Motor neuron (in vitro differentiated cells): ENCODE measurements around the gene VSTM4. TPM values are rescaled to one million over a fixed set of nuclear protein-coding genes. Genes with fewer than 3 reads are reported as not detected.

Experiments
- ATAC-seq, 8 experiments: fragments of 200-7000 bp; cut with Tn5 transposase; replicated peaks in 6 of 8; 2 replicates each; pipeline ENCODE4 v1.8.0; 2021; ENCODE audit warnings: mild to moderate bottlenecking in 8 of 8, moderate library complexity in 8 of 8
- H3K27ac ChIP-seq, 2 donors: fragments of 250-450 bp; sonication (Bioruptor Pico); 2 replicates each; pipeline ENCODE4 v1.9.0; 2021; ENCODE audit warnings: antibody characterized with exemption in 2 of 2, mild to moderate bottlenecking in 2 of 2, moderate library complexity in 1 of 2
- H3K4me1 ChIP-seq, 2 donors: fragments of 250-450 bp; sonication (Bioruptor Pico); replicated peaks in 1 of 2; 2 replicates each; pipeline ENCODE4 v1.6.1; 2021; ENCODE audit warnings: antibody characterized with exemption in 2 of 2, mild to moderate bottlenecking in 2 of 2, moderate library complexity in 1 of 2
- H3K4me3 ChIP-seq, 5 donors: fragments of 250-450 bp; sonication (Bioruptor Pico); 2 replicates each; pipeline ENCODE4 v1.9.0; 2021; ENCODE audit warnings: antibody characterized with exemption in 5 of 5, mild to moderate bottlenecking in 5 of 5, moderate library complexity in 4 of 5
- WGBS, 10 experiments: fragments of 450-650 bp; shearing (Covaris generic); methylation state at CpG; one replicate each; pipeline ENCODE4 v1.0.0; 2022; 5-methylcytosine and 5-hydroxymethylcytosine counted together
- in situ Hi-C, 9 experiments: fragments of 400-800 bp; cut with MboI; loops; one replicate each; pipeline ENCODE4 v1.15.0; 2021; ENCODE audit warnings: low sequenced_read_pairs in 9 of 9, low pct_unique_long_range_greater_than_20kb in 2 of 9; ENCODE audit not compliant: unreplicated experiment in 9 of 9
- total RNA-seq, 8 experiments: library from RNA; unstranded; fragments of 300-600 nt; gene quantifications; 2 replicates each; pipeline versions ENCODE4 v1.2.3 to v1.2.4, GENCODE V29; 2022

VSTM4 gene
- total RNA-seq, 8 experiments from 2014 or later: 0.24 to 19.0 (median 2.0) TPM

DNA sequence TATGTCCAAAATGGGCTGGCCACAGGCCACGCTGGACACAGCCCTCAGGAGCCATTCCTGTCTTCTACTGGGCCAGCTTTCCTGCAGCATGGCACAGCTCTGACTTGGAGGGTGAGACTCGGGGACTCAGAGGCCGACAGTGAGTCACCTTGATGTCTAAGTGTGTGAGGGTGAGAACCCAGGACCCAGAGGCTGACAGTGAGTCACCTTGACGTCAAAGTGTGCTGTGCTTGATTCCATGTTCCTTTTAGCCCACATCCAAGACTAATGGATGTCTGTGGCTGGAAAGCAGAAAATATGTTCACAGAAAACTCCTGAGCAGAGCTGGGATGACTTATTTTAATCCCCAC, 24.5 kb upstream of the VSTM4 start:
- ATAC-seq: peak in 4 of 8 experiments; percentile 40 to 73 (median 54)

DNA sequence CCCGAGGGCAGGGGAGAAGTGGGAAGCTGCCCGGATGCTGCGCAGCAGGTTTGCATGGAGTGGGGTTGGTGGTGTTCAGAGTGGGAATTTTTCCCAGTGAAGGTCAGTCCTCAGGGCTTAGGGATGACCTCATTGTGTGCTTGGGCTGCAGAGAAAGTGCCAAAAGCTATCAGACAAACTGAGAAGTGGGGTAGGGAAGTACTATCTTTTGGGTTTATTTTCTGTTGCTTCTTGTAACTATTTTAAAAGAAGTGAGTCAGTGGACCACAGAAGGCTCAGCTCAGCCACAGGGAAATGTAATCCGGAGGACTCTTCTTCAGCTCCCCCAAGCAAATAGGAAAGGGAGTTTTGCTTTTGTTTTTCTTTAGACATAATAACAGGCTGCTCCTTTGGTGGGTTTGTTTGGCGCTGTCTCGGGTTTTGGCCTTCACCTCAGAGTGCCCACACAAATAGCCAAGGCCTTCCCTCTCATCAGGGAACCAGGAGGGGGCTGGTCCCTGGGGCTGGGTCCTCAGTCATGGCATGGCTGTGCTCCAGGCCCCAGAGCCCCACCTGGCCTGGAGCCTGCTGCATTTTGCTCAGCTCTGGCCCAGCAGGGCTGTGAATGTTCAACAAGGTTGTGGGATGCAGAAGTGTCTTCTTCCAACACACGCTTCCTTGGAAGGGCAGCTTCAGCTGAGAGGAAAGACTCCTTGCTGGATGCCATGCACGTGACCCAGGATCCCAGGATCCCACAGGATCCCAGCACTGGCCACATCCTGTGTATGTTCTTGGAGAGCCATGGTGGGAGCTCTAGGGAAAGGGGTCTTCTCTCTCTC, 23.9 kb upstream of the VSTM4 start:
- no peak overlapping the region for H3K27ac ChIP-seq
- 27 to 93% (median 78%) methylated on average over 3 to 5 of the region's 8 CpGs; no CpG with 5 or more reads in 3 of the 10 experiments for WGBS, 10 experiments
- H3K4me3 ChIP-seq: no peak overlapping the region
- ATAC-seq: no peak
- H3K4me1 ChIP-seq: no peaks in the 10 kb centered on the region
- in situ Hi-C loops: no loop called here

More for the DNA sequence above, 24.5 kb upstream of the VSTM4 start:
- H3K4me1 ChIP-seq: no peaks in the 10 kb centered on the region
- in situ Hi-C loops: no loop called here
- WGBS, 10 experiments: 0 to 100% methylated on average over 1 to 2 of the region's 4 CpGs; no CpG with 5 or more reads in 8 of the 10 experiments
- no peak overlapping the region for H3K27ac ChIP-seq
- H3K4me3 ChIP-seq: no peak overlapping the region

DNA sequence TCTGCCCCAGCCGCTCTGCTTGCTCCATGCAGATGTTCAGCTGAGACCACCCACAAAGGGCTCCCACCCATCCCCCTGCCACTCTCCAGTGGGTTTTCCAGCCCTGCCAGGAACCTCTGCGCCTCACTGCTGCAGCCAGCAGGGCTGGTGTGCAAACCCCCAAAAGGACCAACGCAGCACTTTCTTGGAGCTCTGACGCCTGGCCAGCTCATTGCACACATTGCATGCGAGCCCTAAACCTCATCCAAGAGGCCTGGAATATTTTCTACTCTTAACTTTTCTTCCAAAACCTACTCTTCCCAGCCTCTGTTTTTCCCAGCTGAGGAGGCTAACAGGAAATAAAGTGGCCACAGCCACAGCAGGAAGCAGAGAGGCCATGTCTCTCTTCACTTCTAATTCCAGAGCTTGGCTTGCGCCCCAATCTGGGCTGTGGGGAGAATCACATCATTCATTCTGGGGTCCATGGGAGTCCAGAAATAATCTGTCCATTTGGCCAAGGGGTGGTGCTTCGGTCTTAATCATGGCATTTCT, 23.1 kb upstream of the VSTM4 start:
- Histone ChIP-seq H3K27ac (no peak overlapping the region), H3K4me3 (no peak overlapping the region), H3K4me1 (no peaks in the 10 kb centered on the region)
- no peak for ATAC-seq
- WGBS, 10 experiments: 17 to 100% (median 60%) methylated on average over 1 to 6 of the region's 7 CpGs; no CpG with 5 or more reads in 3 of the 10 experiments
- in situ Hi-C loops: no loop called here

DNA sequence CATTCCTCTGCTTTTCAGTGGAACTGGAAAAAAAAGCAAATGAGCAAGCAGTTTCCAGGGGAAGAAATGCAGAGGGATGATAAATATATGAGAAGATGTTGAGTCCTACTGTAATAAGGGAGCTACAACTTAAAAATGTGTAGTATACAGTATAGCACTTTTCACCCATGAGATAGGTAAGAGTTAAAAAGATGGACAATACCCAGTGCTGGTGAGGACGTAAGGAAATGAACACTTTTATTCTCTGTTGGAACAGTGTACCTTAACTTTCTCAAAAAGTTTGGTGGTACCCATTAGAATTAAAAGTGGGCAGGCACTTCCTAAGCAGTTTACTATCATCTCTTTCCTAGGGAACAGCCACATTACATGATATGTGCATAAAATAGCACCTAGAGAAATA, 21.2 kb upstream of the VSTM4 start:
- in situ Hi-C loops: no loop called here
- H3K27ac ChIP-seq: no peak overlapping the region
- WGBS, 10 experiments: 57 to 100% (median 89%) methylated on average over 1 of the region's 1 CpG; no CpG with 5 or more reads in 2 of the 10 experiments
- ATAC-seq: no peak
- H3K4me1 ChIP-seq: no peaks in the 10 kb centered on the region
- H3K4me3 ChIP-seq: no peak overlapping the region

DNA sequence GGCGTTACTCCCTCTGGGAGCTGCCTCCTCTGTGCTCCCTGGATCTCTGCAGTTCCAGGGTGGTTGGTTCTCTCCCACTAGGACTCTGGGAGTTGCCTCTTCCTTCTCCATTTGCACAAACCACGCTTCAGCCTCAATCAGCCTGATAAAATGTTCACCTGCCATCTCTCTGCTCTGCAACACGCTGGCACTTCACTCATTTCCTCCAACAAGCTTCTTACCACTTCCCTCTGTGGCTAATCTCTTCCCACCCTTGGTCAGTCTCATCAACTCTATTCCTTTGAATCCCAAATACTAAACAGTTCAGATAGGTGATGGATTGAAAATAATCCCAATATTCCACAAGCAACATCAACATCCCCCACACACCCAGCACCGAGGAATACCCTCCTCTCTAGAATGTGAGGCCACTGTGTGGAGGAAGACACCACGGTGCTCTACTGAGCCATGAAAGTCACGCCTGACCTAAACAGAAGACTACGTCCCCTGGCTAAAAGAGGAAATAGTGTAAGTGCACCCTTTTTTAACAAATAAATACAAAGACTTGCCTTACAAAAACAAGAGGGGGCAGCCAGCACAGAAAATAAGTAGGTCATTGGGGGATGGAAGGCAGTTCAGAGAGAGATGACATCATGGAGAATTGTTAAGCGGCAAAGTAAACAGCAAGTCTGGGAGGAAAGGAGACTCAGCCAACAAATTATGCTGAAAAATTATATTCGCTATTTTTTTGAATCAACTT, 20.4 kb upstream of the VSTM4 start:
- ATAC-seq: peak in 1 of 8 experiments; percentile 26
- H3K27ac ChIP-seq: no peak overlapping the region
- H3K4me1 ChIP-seq: no peaks in the 10 kb centered on the region
- H3K4me3 ChIP-seq: no peak overlapping the region
- in situ Hi-C loops: no loop called here
- WGBS, 10 experiments: 26 to 93% (median 76%) methylated on average over 3 to 8 of the region's 9 CpGs; no CpG with 5 or more reads in 1 of the 10 experiments

DNA sequence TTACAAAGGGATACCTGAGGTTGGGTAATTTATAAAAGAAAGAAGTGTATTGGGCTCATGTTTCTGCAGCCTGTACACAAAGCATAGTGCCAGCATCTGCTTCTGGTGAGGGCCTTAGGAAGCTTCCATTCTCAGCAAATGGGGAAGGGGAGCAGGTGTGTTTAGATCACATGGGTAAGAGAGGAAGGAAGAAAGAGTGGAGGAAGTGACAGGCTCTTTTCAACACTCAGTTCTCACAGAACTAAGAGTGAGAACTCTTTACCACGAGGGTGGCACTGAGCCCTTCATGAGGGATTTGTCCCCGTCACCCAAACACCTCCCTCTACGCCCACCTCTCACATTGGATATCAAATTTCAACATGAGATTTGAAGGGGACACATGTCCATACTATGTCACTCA, 19.0 kb upstream of the VSTM4 start:
- H3K4me1 ChIP-seq: no peaks in the 10 kb centered on the region
- H3K4me3 ChIP-seq: no peak overlapping the region
- no peak overlapping the region for H3K27ac ChIP-seq
- in situ Hi-C loops: no loop called here
- WGBS, 10 experiments: 69 to 92% (median 82%) methylated on average over 2 to 3 of the region's 3 CpGs; no CpG with 5 or more reads in 5 of the 10 experiments
- ATAC-seq: no peak

DNA sequence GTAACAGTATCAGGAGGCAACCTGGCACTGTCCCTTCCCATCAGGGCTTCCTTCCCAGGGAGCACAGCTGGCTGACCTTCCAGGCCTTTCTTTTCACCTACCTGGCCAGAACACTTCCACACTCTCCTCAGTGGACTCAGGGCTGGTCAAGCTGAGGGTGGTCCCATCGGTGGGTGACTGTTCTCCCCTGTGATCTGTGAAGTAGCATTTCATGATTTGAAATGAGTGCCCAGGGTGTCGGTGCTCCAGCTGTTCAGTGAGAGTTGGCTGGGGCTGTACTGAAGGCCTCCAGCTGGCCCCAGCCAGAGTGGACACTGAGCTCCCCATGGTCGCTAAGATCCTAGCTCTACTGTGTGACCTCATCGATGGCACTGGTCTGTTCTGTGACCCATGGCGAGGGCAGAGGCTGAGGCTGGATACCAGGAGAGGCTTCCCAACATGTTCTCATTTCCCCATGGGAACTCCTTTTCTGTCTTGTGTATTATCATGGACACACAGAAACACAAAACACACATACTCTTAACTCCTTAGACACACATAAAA, 18.5 kb upstream of the VSTM4 start, which contains the start of gene FAM170B:
Gene FAM170B (minus strand): TSS at position 316 of the 543 bp plus-strand sequence. CDS start 103 bp downstream, at position 213.
- WGBS, 10 experiments: 43 to 100% (median 67%) methylated on average over 1 to 4 of the region's 5 CpGs; no CpG with 5 or more reads in 3 of the 10 experiments
- ATAC-seq: no peak

DNA sequence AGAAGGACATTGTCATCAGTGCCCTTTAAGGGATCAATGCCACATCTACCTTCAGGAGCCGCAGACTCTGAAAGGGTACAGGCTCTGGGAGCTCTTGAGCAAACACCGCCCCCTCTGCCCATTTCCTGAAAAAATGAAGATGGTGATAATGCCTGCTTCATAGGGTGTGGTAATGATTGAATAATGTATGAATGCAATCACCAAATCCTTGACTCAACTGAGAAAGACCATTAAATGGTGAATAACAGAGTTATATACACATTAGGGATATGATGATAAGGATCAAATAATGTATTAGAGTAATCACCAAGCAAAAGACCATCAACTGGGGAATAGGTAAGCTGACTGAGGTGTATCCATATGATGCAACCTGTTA, 17.0 kb upstream of the VSTM4 start:
- WGBS, 10 experiments: 83 to 100% (median 83%) methylated on average over 1 to 2 of the region's 2 CpGs; no CpG with 5 or more reads in 6 of the 10 experiments
- ATAC-seq: peak in 3 of 8 experiments; percentile 43 to 69 (median 67)
- Histone ChIP-seq H3K4me3 (no peak overlapping the region), H3K27ac (no peak overlapping the region), H3K4me1 (no peaks in the 10 kb centered on the region)
- in situ Hi-C loops: no loop called here

More for the DNA sequence above, 18.5 kb upstream of the VSTM4 start, which contains the start of gene FAM170B:
- no peak within 1 kb of the TSS for H3K27ac ChIP-seq
- H3K4me3 ChIP-seq: no peak within 1 kb of the TSS
- in situ Hi-C loops: no loop called here
- H3K4me1 ChIP-seq: no peaks in the 10 kb centered on the region

DNA sequence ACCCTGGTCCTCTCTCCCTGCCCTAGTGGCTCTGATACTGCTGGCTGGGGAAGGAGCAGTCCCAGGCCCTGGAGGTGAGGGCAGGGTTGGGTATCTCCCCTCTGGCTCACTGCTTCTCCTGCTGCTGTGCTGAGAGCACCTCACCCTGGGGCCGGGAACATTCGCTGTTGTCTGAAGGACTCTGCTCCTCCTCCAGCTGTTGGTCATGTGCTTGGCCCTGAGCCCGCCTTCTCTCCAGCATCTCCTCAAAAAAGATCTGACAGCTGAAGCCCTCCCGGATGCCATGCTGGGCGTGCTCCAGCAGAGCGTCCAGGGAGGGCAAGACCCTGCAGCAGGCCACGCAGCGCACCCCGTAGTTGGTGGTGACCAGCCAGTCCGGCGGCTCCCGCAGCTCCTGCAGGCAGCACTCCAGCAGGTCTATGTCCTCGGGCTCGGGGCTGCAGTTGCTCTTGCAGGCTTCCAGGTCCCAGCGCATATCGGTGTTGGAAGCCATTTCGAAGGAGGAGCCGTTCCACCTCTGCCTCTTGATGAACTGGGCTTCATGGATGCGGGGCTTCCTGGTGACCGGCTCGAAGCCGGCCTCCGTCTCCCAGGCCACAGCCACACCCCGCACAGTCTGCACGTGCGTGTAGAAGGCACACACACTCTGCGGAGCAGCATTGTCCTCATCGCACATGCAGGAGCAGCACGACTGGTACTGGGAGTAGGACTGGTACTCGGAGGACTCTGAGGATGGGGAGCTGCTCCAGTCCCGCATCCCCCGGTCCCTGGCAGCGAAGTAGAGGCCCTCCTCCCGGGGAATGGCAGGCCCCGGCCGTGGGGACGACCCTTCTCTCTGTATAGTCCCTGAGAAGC, 16.4 kb upstream of the VSTM4 start:
- peak in 2 of 8 experiments; percentile 47 to 68 for ATAC-seq
- in situ Hi-C loops: no loop called here

DNA sequence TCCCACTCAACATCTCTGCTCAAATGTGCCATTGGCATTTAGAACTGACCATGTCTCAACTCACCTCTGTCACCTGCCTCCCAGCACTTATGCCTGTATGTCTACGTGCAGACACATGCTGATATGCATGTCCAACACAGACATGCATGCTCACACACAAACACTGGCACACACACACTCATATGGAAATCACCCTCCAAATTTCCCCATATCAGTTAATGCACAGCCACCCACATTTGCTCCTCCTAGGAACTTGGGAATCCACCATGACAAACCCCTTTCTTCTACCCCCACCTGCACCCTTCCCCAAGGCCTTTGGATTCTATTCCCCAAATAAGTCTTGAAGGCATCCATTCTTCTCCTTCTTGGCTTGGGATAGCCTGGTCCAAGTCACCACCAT, 14.1 kb upstream of the VSTM4 start:
- ATAC-seq: no peak
- Histone ChIP-seq H3K27ac (no peak overlapping the region), H3K4me3 (no peak overlapping the region), H3K4me1 (no peaks in the 10 kb centered on the region)
- in situ Hi-C loops: no loop called here
- 100% methylated on average over 1 of the region's 1 CpG; no CpG with 5 or more reads in 7 of the 10 experiments for WGBS, 10 experiments

More for the DNA sequence above, 16.4 kb upstream of the VSTM4 start:
- no peak overlapping the region for H3K27ac ChIP-seq
- no peaks in the 10 kb centered on the region for H3K4me1 ChIP-seq
- H3K4me3 ChIP-seq: no peak overlapping the region
- 42 to 93% (median 86%) methylated on average over 2 to 20 of the region's 37 CpGs; no CpG with 5 or more reads in 2 of the 10 experiments for WGBS, 10 experiments

DNA sequence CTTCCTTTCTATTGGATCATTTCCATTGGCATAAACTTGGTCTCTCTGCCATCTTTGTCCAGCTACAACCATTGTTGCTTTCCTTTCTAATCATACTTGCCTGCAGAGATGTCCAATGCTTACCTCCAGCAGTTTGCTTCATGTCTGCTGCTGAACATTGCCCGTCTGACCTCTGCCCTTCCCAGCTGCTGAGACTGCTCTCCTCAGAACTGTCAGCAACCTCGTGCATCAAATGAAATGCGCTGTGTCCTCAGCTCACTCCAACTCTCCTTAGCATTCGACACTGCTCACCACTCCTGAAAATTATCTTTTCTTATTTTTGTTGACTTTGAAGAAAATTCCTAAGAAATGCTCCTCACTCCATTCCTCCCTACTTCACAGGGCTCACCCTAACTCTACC, 13.5 kb upstream of the VSTM4 start:
- 51 to 100% (median 79%) methylated on average over 1 to 4 of the region's 4 CpGs; no CpG with 5 or more reads in 2 of the 10 experiments for WGBS, 10 experiments
- no peak overlapping the region for H3K27ac ChIP-seq
- H3K4me3 ChIP-seq: no peak overlapping the region
- no peaks in the 10 kb centered on the region for H3K4me1 ChIP-seq
- in situ Hi-C loops: no loop called here
- no peak for ATAC-seq
